Measurements from ENCODE around the gene CPAMD8. TPM values are rescaled to one million over a fixed set of nuclear protein-coding genes. Genes with fewer than 3 reads are reported as not detected.

The CPAMD8 gene
- total and polyA plus RNA-seq, 2 donors (not counting 1 experiment from before 2014, with no cell fraction given): 1.1 to 2.7 TPM

DNA sequence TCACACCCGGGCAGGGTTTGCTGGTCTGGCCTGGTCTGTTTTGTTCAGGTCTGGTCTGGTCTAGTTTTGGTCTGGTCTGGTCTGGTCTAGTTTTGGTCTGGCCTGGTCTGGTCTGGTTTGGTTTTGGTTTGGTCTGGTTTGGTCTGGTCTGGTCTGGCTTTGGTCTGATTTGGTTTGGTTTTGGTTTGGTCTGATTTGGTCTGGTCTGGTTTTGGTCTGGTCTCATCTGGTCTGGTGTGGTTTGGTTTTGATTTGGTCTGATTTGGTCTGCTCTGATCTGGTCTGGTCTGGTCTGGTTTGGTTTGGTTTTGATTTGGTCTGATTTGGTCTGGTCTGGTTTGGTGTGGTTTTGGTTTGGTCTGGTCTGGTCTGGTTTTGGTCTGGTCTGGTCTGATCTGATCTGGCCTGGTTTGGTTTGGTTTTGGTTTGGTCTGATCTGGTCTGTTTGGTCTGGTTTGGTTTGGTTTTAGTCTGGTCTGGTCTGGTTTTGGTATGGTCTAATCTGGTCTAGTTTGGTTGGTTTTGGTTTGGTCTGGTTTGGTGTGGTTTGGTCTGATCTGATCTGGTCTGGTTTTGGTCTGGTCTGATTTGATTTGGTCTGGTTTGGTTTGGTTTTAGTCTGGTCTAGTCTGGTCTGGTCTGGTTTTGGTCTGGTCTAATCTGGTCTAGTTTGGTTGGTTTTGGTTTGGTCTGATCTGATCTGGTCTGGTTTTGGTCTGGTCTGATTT lies 152.2 kb downstream of the CPAMD8 start:
- peak overlapping the region; percentile 16 to 66 for H3K27ac ChIP-seq (ENCODE audit: low read length in 2 of 2)
- H3K36me3 ChIP-seq (replicated peaks in 1 of 2; ENCODE audit: control extremely low read depth in 1 of 2, control insufficient read depth in 1 of 2, extremely low read depth in 1 of 2, insufficient read depth in 2 of 2, low read length in 1 of 2): peaks cover 0 to 66% of the 10 kb centered on the region in 2 experiments
- H3K4me2 ChIP-seq (replicated peaks; ENCODE audit: low read depth, low read length, poor library complexity, severe bottlenecking): no peak overlapping the region
- no peak overlapping the region for H2AFZ ChIP-seq (ENCODE audit: insufficient read depth, low read depth, low read length, poor library complexity, severe bottlenecking)
- TF ChIP-seq, protein P1, sequence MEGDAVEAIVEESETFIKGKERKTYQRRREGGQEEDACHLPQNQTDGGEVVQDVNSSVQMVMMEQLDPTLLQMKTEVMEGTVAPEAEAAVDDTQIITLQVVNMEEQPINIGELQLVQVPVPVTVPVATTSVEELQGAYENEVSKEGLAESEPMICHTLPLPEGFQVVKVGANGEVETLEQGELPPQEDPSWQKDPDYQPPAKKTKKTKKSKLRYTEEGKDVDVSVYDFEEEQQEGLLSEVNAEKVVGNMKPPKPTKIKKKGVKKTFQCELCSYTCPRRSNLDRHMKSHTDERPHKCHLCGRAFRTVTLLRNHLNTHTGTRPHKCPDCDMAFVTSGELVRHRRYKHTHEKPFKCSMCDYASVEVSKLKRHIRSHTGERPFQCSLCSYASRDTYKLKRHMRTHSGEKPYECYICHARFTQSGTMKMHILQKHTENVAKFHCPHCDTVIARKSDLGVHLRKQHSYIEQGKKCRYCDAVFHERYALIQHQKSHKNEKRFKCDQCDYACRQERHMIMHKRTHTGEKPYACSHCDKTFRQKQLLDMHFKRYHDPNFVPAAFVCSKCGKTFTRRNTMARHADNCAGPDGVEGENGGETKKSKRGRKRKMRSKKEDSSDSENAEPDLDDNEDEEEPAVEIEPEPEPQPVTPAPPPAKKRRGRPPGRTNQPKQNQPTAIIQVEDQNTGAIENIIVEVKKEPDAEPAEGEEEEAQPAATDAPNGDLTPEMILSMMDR (IDR thresholded peaks at IDR 0.05): no peak
- no peak for TF ChIP-seq EZH2 (IDR thresholded peaks at IDR 0.05; ENCODE audit: borderline replicate concordance, insufficient read depth, low read depth, low read length, poor library complexity, severe bottlenecking)
- WGBS (ENCODE audit: insufficient coverage): 100% methylated on average over 1 of the region's 1 CpG
- H3K9ac ChIP-seq (ENCODE audit: low read length): no peak overlapping the region
- Mint-ChIP-seq H3K4me3 (no peak overlapping the region), H3K27ac (peak overlapping the region; percentile 74), H3K4me1 (peaks cover 20% of the 10 kb centered on the region), H3K27me3 (no peaks in the 10 kb centered on the region), H3K9me3 (ENCODE audit: insufficient read depth) (no peaks in the 10 kb centered on the region)
- ATAC-seq (ENCODE audit: low read depth) (no peak), DNase-seq (no peak)
- peaks cover 16% of the 10 kb centered on the region for H4K20me1 ChIP-seq (ENCODE audit: control insufficient read depth, insufficient read depth, low read length, poor library complexity, severe bottlenecking)
- intact Hi-C loops (cut with micrococcal nuclease): no loop called here
- H3K4me1 ChIP-seq (ENCODE audit: control insufficient read depth in 2 of 2, insufficient read depth in 2 of 2, low read length in 2 of 2): no peaks in the 10 kb centered on the region
- no peak overlapping the region for H3K4me3 ChIP-seq (ENCODE audit: control extremely low read depth in 1 of 5, extremely low read depth in 1 of 5, insufficient read depth in 1 of 5, low read depth in 2 of 5, low read length in 4 of 5)
- POLR2A ChIA-PET: no interaction called here
- CTCF ChIA-PET: no interaction called here
- peaks cover 0 to 19% (median 0%) of the 10 kb centered on the region in 3 donors for H3K9me3 ChIP-seq (ENCODE audit: control extremely low read depth in 1 of 3, control insufficient read depth in 2 of 3, insufficient read depth in 1 of 3, low read length in 2 of 3)
- H3K27me3 ChIP-seq (replicated peaks in 1 of 4; ENCODE audit: control extremely low read depth in 1 of 4, control insufficient read depth in 3 of 4, insufficient read depth in 4 of 4, low read length in 3 of 4): no peaks in the 10 kb centered on the region
- H3K79me2 ChIP-seq (ENCODE audit: control insufficient read depth, insufficient read depth, low read length): peaks cover 54% of the 10 kb centered on the region

DNA sequence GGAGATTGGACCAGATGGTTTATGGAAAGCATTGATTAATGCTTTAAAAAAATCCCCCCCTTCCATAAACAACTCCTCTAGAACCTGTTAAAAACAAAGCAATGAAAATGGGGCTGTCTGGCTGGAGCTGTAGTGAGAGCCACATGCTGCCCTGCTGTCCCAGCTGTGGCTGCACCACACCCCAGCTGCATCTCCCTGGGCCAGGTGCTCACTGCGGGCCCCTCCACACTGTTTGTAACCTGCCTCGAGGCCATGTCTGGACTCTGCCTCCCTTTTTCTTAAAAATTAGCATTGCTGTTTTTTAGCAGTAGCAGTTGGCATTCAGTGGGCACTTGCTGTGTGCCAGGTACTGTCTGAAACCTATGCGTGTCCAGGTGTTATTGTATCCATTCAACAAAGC lies 153.0 kb downstream of the CPAMD8 start:
- TF ChIP-seq, protein P1 (IDR thresholded peaks at IDR 0.05): no peak
- TF ChIP-seq EZH2 (IDR thresholded peaks at IDR 0.05; ENCODE audit: borderline replicate concordance, insufficient read depth, low read depth, low read length, poor library complexity, severe bottlenecking): no peak
- Mint-ChIP-seq H3K9me3 (ENCODE audit: insufficient read depth) (no peaks in the 10 kb centered on the region), H3K4me3 (no peak overlapping the region), H3K27me3 (no peaks in the 10 kb centered on the region), H3K27ac (peak overlapping the region; percentile 50), H3K4me1 (peaks cover 20% of the 10 kb centered on the region)
- H3K36me3 ChIP-seq (replicated peaks in 1 of 2; ENCODE audit: control extremely low read depth in 1 of 2, control insufficient read depth in 1 of 2, extremely low read depth in 1 of 2, insufficient read depth in 2 of 2, low read length in 1 of 2): peaks cover 0 to 64% of the 10 kb centered on the region in 2 experiments
- H3K9ac ChIP-seq (ENCODE audit: low read length): no peak overlapping the region
- intact Hi-C loops (cut with micrococcal nuclease): no loop called here
- peak overlapping the region in 1 of 2 donors; percentile 66 for H3K27ac ChIP-seq (ENCODE audit: low read length in 2 of 2)
- no peak overlapping the region for H3K4me2 ChIP-seq (replicated peaks; ENCODE audit: low read depth, low read length, poor library complexity, severe bottlenecking)
- H3K4me3 ChIP-seq (ENCODE audit: control extremely low read depth in 1 of 5, extremely low read depth in 1 of 5, insufficient read depth in 1 of 5, low read depth in 2 of 5, low read length in 4 of 5): no peak overlapping the region
- WGBS (ENCODE audit: insufficient coverage): 100% methylated on average over 3 of the region's 3 CpGs
- H2AFZ ChIP-seq (ENCODE audit: insufficient read depth, low read depth, low read length, poor library complexity, severe bottlenecking): no peak overlapping the region
- no peak for DNase-seq
- no peaks in the 10 kb centered on the region for H3K4me1 ChIP-seq (ENCODE audit: control insufficient read depth in 2 of 2, insufficient read depth in 2 of 2, low read length in 2 of 2)
- H3K79me2 ChIP-seq (ENCODE audit: control insufficient read depth, insufficient read depth, low read length): peaks cover 54% of the 10 kb centered on the region
- no peaks in the 10 kb centered on the region for H3K27me3 ChIP-seq (replicated peaks in 1 of 4; ENCODE audit: control extremely low read depth in 1 of 4, control insufficient read depth in 3 of 4, insufficient read depth in 4 of 4, low read length in 3 of 4)
- H4K20me1 ChIP-seq (ENCODE audit: control insufficient read depth, insufficient read depth, low read length, poor library complexity, severe bottlenecking): peaks cover 23% of the 10 kb centered on the region
- ChIA-PET CTCF (no interaction called here), POLR2A (no interaction called here)
- no peak for ATAC-seq (ENCODE audit: low read depth)
- H3K9me3 ChIP-seq (ENCODE audit: control extremely low read depth in 1 of 3, control insufficient read depth in 2 of 3, insufficient read depth in 1 of 3, low read length in 2 of 3): peaks cover 0 to 13% (median 0%) of the 10 kb centered on the region in 3 donors
